GM18909 (cell line): ENCODE results near the gene RPL19.

ENCODE experiments used
- ATAC-seq: cut with Tn5 transposase; IDR thresholded peaks from one replicate; pipeline ENCODE4 v1.9.1; 2021; ENCODE audit warnings: mild to moderate bottlenecking; ENCODE audit not compliant: unreplicated experiment, poor library complexity

RPL19 gene

GRCh38 chr17:39170558-39170957 lies 29.5 kb upstream of the RPL19 start:
- ATAC-seq, result no peak

DNA sequence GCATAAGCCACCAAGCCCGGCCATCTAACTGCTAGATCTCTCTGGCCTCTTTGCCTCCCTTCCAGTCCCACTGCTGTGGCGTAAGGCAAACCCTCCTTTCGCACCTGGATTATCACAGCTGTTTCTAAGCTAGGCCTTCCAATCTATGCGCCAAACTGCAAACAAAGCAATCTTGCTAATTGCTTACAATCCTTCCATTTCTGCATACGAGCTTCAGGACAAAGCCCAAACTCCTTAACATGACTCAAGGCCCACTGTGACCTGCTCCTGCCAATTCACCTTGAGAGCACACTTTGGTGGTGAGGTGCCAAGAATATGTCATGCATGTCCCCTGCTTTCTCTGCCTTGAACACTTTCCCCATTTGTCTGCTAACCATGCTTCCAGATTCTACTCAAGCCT lies 28.1 kb upstream of the RPL19 start:
- no peak for ATAC-seq

DNA sequence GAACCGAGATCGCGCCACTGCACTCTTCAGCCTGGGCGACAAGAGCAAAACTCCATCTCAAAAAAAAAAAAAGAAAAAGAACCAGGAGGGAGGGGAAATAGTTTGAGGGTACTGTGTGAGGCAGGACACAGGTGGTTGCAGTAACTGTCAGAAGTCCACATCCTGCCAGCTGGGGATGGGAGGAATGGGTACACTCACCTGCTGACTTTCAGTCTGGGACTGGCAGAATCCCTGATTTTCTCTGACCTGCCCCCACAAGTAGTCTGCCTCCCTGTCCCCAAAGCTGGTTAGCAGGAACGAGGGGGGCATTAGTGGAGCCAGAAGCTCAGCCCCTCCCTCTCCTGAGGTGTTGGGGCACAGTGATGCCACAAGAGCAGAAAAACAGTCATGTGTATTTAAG lies 27.0 kb upstream of the RPL19 start:
- no peak for ATAC-seq

DNA sequence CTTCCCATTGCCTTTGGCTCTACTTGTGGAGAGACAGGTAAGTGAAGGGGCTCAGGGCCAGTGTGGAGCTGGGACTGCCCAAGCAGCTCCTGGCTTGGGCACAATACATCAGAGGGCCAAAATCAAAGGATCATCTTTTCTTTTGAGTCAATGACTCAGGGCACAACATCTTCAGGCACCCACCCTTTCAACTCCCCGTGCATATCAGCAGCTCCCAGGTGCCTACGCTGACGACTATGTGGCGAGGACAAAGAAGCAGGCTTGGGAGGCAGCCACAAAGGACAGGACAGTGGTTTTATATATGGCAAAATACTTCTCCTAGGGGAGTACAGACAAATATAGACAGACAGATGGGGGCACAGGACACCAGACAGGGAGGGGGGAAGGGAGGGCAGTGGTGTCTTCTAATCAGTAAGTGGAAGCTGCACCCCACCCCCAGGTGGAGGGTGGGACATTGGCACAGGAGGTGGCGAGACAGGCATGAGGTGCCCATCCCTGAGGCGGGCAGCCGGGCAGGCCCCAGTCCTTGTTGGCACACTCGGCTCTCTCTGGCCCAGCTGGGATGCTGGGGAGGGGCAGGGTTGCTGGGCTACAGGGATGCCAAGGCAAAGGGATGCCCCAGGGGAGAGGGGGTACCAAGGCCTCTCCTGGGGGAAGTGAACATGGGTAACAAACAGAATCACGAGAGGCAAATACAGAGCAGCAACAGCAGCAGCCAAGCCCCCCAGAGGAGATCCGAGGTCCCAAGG lies 26.4 kb upstream of the RPL19 start:
- no peak for ATAC-seq

DNA sequence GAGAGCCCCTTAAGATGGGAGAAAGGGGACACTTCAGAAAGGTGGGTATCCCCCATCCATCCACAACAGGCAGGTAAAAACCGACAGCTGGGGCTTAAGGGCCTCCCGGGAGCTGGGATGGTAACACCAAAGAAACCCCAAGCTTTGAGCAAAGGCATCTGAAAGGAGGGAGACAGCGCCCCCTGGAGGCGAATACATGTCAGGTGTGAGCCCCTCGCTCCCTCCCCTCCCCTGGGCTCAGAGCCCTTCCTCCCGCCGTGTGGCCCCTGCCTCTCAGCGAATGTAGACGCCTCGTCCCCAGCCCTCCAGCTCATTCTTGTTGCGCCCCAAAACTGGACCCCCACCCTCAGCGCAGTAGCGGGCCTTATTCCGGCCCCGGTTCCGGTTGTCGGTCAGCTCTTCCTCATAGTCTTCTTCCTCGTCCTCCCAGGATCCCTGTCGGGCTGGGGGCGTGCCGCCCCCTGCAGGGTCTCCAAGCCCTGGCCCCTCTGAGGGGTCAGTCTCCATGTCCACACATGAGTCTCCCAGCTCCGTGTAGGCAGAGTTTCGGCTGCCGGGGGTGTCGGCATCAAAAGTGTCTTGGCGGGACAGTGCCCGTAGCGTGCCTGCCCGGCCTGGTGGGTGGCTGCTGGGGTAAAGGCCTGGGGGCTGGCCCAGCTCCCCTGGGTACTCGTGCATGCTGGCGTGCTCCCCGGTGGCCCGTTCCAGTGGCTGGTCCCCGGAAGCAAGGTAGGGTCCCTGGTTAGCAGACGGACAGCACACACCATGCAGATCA lies 25.0 kb upstream of the RPL19 start:
- no peak for ATAC-seq

DNA sequence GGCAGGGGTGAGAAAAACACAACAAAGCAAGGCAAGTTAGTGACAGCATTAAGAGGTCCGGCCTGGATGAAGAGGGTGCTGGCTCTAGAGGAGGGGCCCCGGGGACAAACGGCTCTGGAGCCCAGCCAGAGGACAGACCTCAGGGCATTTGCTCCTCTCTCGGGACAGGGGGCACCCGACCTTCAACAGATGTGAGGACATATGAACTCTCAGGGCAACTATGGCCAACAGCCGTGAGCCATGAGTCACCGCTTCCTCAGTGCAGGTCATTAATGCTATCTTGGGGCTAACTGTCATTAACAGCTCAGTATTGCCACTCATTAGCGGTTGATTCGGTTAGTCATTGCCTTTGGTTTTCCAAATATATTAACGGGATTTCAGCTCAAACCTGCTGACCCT lies 24.4 kb upstream of the RPL19 start:
- no peak for ATAC-seq

- ATAC-seq, result no peak
These were observed 22.8 kb upstream of the RPL19 start for GRCh38 chr17:39177256-39177655.

GRCh38 chr17:39178536-39178935 lies 21.5 kb upstream of the RPL19 start:
- no peak for ATAC-seq

DNA sequence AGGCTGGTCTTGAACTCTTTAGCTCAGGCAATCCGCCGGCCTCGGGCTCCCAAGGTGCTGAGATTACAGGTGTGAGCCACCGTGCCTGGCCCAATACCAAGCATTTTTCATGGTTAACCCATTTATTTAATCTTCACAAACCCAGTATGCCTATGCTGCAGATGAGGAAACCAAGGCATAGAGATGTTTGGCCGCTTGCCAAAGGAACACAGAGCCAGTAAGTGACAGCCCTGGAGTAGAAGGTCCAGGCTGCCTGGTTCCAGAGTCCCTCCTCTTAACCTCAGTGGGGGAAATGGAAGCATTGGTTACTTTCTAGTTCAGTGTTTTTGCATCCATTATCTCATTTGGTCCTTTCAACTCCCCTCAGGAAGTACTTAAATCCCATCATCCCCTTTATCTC lies 18.8 kb upstream of the RPL19 start:
- no peak for ATAC-seq

- ATAC-seq, result no peak
These were observed 17.0 kb upstream of the RPL19 start for GRCh38 chr17:39183045-39183444.

DNA sequence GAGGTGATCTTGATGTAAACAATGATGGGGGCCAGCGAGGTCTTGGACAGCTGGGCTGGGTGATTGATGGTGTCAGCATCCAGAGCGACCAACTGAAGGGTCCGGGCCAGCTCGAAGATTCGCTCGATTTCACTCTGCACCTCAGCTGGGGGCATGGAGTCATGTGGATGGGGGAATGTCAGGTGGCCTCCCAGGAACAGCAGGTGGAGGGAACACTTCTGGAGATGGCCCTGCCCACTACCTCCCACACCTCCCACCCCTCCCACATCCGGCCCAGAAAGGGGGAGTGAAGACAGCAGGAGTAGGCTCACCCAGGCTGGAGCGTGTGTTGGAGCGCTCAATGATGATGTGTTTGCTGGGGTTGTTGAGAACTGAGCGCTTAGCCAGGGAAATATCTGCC lies 16.4 kb upstream of the RPL19 start:
- ATAC-seq, result no peak

DNA sequence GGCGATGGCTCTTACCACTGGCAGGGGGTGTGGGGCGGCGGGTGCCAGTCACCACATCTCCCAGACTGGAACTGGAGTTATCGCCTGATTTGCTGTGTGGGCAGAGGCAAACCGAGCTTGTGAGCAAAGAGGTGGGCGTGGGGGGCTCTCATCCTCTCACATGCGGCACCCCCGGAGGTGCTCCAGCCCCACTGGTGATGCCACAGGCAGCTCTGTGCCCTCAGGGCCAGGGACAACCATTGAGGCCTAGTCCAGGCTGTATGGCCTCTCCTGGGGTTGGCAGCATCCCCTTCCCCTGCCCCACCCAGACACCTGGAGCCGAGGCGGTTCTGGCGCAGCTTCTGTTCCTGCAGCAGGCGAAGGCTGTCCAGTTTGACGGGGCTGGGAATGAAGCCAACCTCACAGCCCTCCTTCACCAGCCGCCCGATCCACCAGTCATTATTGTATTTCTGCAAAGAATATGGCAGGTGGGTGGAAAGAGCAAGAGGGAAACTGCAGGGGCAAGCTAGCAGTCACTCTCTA lies 13.5 kb upstream of the RPL19 start:
- no peak for ATAC-seq

DNA sequence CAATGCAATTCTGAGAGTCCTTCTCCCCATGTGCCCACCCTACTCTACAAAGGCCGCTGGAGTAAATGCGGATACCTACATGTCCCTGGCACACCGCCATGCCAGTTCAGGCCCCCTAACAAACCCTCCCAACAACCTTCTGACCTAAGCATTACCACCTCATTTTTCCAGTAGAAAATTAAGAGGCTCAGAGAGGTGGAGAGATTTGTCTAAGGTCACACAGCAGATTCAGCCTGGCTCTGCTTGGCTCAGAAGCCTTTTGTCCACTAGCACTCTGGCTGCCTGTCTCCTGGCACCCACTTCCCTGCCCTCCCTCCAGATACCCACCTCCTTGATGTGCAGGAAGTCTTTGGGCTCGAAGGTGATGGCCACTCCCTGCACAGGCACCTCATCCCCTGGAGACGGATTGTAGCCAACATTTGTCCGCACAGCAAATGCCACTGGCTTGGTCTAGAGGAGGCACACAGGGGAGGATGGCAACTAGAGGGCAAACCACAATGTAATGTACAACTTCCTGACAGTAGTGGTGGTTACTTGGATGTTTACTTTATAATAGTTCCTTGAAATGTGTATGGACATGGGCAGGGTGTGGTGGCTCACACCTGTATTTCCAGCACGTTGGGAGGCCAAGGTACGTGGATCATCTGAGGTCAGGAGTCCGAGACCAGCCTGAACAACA lies 12.8 kb upstream of the RPL19 start:
- no peak for ATAC-seq

GRCh38 chr17:39191750-39192510 lies 8.2 kb upstream of the RPL19 start:
- ATAC-seq, result no peak

- no peak for ATAC-seq
These were observed 7.2 kb upstream of the RPL19 start for GRCh38 chr17:39192901-39193300.

DNA sequence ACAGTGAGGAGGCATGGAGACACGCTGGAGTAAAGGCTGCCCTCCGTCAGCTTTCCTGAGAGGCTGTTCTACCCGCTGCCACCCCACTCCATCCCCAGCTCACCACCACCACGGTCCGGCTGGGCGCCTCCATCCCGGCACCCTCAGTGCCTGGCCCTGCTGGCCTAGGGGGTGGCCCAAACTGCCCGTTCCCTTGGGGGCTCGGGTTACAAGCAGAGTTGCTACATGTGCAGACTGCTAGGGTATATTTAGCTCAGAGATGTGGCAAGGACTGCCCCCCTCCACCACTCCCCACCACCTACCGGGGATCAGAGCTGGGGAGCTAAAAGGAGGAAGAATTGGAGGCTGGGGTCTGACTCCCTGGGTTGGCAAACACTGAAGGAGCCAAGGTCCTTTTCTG lies 6.7 kb upstream of the RPL19 start:
- no peak for ATAC-seq

DNA sequence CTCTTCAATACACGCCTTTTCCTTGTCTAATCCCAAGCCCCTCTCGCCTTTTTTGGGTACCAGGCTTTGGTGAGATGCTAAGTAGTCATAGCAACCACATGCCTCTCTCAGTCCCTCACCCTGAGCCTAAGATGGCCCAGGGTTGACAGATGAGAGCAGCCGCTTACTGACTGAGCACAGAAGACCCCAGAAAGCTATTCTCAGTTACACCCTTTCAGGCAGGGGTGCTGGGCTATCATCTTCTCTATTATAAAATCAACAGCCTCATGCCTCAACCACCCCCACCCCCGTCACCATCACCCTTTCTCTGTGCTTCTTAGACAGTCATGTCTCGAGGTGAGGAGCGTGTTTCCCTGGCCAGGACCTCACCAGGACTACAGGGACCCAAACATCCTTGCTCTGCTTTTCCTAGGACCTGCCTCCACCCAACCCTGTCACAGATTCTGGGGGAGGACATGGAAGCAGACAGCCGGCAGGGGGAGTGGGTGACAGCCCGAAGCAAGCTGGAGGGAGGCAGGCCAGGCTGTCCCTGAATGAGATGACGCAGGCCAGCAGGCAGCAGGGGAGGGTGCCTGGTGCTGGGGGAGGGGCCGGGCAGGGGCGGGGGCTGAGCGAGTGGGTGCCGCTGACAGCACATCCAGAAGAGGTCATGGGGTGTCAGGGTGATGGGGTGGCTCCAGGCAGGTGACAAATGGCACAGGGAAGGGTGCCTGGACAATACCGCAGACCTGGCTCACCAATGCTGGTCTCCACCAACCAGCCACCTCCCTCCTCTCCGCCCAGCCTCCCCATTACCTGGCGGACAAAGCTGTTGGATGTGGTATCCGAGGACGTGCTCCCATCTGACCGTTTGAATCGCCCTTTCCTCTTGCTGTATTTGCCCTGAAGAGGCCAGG lies 5.7 kb upstream of the RPL19 start:
- ATAC-seq, result no peak

- ATAC-seq, result no peak
These were observed 5.0 kb upstream of the RPL19 start for GRCh38 chr17:39194985-39195524.

DNA sequence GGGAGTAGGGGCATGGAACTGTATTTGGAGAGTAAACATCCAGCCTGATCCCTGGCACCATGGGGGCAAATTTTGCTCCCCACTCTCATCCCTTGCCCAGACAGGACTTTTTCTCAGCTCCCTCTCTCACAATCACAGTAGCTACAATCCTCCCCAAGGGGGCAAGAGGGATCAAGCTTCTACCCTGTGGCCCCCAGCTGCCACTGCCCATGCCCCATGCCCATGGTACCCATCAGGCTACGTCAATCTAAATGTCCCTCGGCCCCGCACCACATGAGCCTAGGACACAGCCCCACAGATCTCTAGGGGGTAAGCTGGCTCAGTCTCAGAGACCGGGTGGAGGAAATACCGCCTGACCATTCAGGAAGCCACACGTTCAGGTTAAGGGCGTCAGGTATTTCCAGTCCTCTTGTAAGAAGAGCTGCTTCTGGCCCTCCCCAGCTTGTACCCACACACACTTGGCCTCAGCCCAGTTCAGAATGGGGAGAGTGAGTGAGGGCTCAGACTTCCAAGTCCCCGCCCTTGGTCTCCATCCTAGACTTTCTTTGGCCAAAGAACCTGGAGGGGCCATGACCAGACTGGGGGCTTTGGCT lies 4.4 kb upstream of the RPL19 start:
- no peak for ATAC-seq
